PFSK-1 (cell line): ENCODE data around the gene AP4S1. TPM values are rescaled to one million over a fixed set of nuclear protein-coding genes. Genes with fewer than 3 reads are reported as not detected.

ENCODE experiments used
- FOXP2 ChIP-seq: optimal IDR thresholded peaks from 2 replicates; pipeline ENCODE3; 2011; ENCODE audit warnings: borderline replicate concordance, control low read depth, inconsistent platforms; ENCODE audit not compliant: insufficient read depth; ENCODE audit errors: extremely low read length, extremely low read depth
- POLR2AphosphoS5 ChIP-seq: IDR thresholded peaks from 2 replicates; pipeline ENCODE4 v1.6.1; 2012; ENCODE audit warnings: low read depth, mild to moderate bottlenecking, control low read depth, low read length, moderate library complexity
- SIN3A ChIP-seq: IDR thresholded peaks from 2 replicates; pipeline ENCODE4 v1.6.1; 2012; ENCODE audit warnings: mild to moderate bottlenecking, low read length, moderate library complexity, borderline replicate concordance; ENCODE audit not compliant: insufficient read depth
- TAF1 ChIP-seq: IDR thresholded peaks from 2 replicates; pipeline ENCODE4 v1.6.1; 2012; ENCODE audit warnings: low read length, control low read depth, borderline replicate concordance; ENCODE audit not compliant: insufficient read depth
- polyA plus RNA-seq: library from polyadenylated mRNA; unstranded; fragments of >200 nt; gene quantifications from one replicate; pipeline ENCODE4 v1.2.1, GENCODE V29; 2012; ENCODE audit warnings: low read depth, missing spikeins; ENCODE audit not compliant: insufficient read length
- TF ChIP-seq, protein P1 (sequence below), 2 experiments: IDR thresholded peaks; 2 replicates each; pipeline versions ENCODE4 v1.6.1 to v1.8.0; 2011 to 2012; ENCODE audit warnings: low read depth in 2 of 2, low read length in 2 of 2, control low read depth in 1 of 2, inconsistent platforms in 1 of 2, mild to moderate bottlenecking in 1 of 2, moderate library complexity in 1 of 2; ENCODE audit not compliant: insufficient read depth in 1 of 2

Gene AP4S1, protein sequence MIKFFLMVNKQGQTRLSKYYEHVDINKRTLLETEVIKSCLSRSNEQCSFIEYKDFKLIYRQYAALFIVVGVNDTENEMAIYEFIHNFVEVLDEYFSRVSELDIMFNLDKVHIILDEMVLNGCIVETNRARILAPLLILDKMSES
- 2.8 TPM for polyA plus RNA-seq

GRCh38 chr14:31025367-31026076, at the start of gene AP4S1:
TSS of gene AP4S1 (plus strand) at chr14:31025649. CDS start at chr14:31066197, 40,548 bp downstream.
- TF ChIP-seq, protein P1, sequence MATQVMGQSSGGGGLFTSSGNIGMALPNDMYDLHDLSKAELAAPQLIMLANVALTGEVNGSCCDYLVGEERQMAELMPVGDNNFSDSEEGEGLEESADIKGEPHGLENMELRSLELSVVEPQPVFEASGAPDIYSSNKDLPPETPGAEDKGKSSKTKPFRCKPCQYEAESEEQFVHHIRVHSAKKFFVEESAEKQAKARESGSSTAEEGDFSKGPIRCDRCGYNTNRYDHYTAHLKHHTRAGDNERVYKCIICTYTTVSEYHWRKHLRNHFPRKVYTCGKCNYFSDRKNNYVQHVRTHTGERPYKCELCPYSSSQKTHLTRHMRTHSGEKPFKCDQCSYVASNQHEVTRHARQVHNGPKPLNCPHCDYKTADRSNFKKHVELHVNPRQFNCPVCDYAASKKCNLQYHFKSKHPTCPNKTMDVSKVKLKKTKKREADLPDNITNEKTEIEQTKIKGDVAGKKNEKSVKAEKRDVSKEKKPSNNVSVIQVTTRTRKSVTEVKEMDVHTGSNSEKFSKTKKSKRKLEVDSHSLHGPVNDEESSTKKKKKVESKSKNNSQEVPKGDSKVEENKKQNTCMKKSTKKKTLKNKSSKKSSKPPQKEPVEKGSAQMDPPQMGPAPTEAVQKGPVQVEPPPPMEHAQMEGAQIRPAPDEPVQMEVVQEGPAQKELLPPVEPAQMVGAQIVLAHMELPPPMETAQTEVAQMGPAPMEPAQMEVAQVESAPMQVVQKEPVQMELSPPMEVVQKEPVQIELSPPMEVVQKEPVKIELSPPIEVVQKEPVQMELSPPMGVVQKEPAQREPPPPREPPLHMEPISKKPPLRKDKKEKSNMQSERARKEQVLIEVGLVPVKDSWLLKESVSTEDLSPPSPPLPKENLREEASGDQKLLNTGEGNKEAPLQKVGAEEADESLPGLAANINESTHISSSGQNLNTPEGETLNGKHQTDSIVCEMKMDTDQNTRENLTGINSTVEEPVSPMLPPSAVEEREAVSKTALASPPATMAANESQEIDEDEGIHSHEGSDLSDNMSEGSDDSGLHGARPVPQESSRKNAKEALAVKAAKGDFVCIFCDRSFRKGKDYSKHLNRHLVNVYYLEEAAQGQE (IDR thresholded peaks at IDR 0.05; ENCODE audit: insufficient read depth in 1 of 2, low read depth in 2 of 2, low read length in 2 of 2): no peak
- TF ChIP-seq POLR2AphosphoS5 (no peak; the same call in 1 of the 2 replicates), TAF1 (0 out of 2 replicates have a peak, but pooled peaks have one; percentile 30), FOXP2 (no peak), SIN3A (no peak)

DNA sequence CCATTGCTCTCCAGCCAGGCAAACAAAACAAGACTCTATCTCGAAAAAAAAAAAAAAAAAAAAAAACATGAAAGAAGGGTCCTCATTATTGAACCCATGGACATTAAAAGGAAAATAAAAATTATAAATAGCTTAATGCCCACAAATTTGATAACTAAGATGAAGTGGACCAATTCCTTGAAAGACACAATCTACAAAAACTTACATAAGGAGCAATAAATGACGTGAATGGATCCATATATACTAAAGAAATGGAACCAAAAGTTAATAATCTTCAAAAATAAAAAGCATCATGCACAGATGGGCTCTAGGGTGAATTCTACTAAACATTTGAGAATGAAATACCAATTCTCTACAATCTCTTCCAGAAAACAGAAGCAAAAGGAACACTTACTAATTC, 47.7 kb upstream of the AP4S1 start:
- TF ChIP-seq TAF1 (no peak), POLR2AphosphoS5 (no peak), FOXP2 (no peak), SIN3A (no peak)
- TF ChIP-seq, protein P1 (IDR thresholded peaks at IDR 0.05; ENCODE audit: insufficient read depth in 1 of 2, low read depth in 2 of 2, low read length in 2 of 2): no peak

DNA sequence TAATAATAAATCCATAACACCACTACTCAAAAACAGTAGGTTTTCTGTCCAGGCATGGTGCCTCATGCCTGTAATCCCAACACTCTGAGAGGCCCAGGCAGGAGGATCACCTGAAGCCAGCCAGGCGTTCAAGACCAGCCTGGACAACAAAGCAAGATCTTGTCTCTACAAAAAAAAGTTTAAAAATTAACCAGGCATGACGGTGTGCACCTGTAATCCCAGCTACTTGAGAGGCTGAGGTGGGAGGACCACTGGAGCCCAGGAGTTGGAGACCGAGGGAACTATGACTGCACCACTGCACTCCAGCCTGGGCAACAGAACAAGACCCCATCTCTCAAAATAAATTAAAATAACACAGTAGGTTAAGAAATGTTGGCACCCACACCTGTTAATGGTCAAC, 44.5 kb upstream of the AP4S1 start:
- no peak for TF ChIP-seq TAF1
- TF ChIP-seq SIN3A: no peak
- TF ChIP-seq, protein P1 (IDR thresholded peaks at IDR 0.05; ENCODE audit: insufficient read depth in 1 of 2, low read depth in 2 of 2, low read length in 2 of 2): no peak
- no peak for TF ChIP-seq FOXP2
- TF ChIP-seq POLR2AphosphoS5: no peak

DNA sequence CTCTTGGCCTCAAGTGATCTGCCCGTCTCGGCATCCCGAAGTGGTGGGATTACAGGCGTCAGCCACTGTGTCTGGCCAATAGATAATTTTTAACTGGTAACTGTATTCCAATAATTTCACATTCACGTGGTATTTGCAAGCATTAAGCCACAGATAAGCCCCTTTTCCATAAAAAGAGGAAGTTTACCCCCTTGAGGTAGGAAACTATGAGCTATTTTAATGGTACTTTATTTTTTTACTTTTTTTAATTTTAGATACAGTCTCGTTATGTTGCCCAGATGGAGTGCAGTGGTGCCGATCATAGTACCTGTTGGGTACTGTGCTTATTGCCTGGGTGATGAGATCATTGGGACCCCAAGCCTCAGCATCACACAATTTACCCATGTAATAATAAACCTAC, 42.9 kb upstream of the AP4S1 start:
- TF ChIP-seq POLR2AphosphoS5 (no peak), SIN3A (no peak), TAF1 (no peak), FOXP2 (no peak)
- TF ChIP-seq, protein P1 (IDR thresholded peaks at IDR 0.05; ENCODE audit: insufficient read depth in 1 of 2, low read depth in 2 of 2, low read length in 2 of 2): no peak
